K562 (cell line): ENCODE data around the gene BCKDHB.

Experiments used
- ASH1L ChIP-seq: fragments of 450-650 bp; IDR thresholded peaks from 2 replicates; pipeline ENCODE4 v1.6.1; 2018; ENCODE audit warnings: borderline replicate concordance, mild to moderate bottlenecking, low read depth; ENCODE audit not compliant: partially characterized antibody
- ZBTB11 ChIP-seq, 3 experiments: fragments of 200-800 bp in 1 of 3; fragments of 250-450 bp in 1 of 3; fragments of 450-650 bp in 1 of 3; sonication (Bioruptor Pico) in 1 of 3; sonication (Bioruptor generic) in 1 of 3; formaldehyde crosslinking in 1 of 3; IDR thresholded peaks; 2 replicates each; pipeline versions ENCODE4 v1.6.1 to v1.8.0; 2016 to 2022; ENCODE audit warnings: mild to moderate bottlenecking in 2 of 3, missing genetic modification characterization in 2 of 3, missing compliant biosample characterization in 1 of 3, moderate library complexity in 1 of 3
- ZNF124 ChIP-seq: sonication (generic); formaldehyde crosslinking; IDR thresholded peaks from 2 replicates; pipeline ENCODE4 v1.8.1; 2022; ENCODE audit warnings: missing genetic modification reagents
- ZNF57 ChIP-seq: fragments of 450-650 bp; formaldehyde crosslinking; IDR thresholded peaks from 2 replicates; pipeline ENCODE4 v1.4.0; 2020; ENCODE audit warnings: mild to moderate bottlenecking, moderate library complexity

- TF ChIP-seq ZBTB11 (CRISPR knock-in tag; IDR thresholded peaks at IDR 0.05), result no peak
- no peak for TF ChIP-seq ZNF57 (CRISPR knock-in tag)
- no peak for TF ChIP-seq ZNF124 (CRISPR knock-in tag)
- TF ChIP-seq ASH1L, result no peak
These were observed 108.1 kb downstream of the BCKDHB start for GRCh38 chr6:80214436-80215022.
